Panc1 (cell line): ENCODE measurements around the gene CABP4.

Source experiments
- SIN3A ChIP-seq: IDR thresholded peaks from 2 replicates; pipeline ENCODE4 v1.6.1; 2012; ENCODE audit warnings: low read depth, mild to moderate bottlenecking, low read length, moderate library complexity, borderline replicate concordance; ENCODE audit not compliant: insufficient read depth
- TF ChIP-seq, protein P1 (sequence below): fragments of 450-650 bp; IDR thresholded peaks from 2 replicates; pipeline ENCODE4 v1.5.1; 2017; ENCODE audit warnings: mild to moderate bottlenecking
- TF ChIP-seq, protein P2 (sequence below), 2 experiments: IDR thresholded peaks; 2 replicates each; pipeline ENCODE4 v1.6.1; 2011 to 2012; ENCODE audit warnings: low read depth in 2 of 2, control low read depth in 1 of 2, low read length in 1 of 2, mild to moderate bottlenecking in 1 of 2, moderate library complexity in 1 of 2; ENCODE audit not compliant: insufficient read depth in 1 of 2

DNA sequence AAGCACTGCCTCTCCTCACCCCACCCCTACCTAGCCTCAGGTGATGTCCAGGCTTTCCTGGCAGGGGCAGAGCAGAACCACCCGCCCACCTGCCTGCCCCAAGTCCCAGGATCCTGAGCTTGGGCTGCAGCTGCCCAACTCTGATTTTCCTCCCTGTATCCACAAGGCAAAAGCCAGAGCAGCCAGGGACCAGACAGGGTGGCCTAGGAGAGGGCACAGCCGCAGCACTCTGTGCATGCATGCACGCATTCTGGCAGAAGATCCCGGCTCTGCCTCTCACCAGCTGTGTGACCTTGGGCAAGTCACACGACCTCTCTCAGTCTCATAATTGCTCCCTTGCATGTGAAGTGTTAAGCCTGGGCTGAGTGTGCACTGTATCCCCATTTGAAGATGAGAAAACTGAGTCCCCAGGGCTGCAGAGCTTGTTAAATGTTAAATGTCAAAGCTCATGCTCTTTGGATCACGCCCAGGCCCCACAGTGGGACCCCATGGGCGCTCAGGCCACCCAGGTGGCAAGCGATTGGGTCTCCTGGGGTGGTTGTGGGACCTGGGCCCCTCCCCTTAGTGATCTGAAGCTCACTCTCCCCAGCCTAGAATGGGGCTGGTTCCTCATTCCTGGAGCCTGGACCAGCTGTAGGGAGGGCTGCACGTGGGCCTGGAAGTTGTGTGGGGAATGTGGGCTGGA is 42.5 kb upstream of the CABP4 start:
- TF ChIP-seq, protein P1, sequence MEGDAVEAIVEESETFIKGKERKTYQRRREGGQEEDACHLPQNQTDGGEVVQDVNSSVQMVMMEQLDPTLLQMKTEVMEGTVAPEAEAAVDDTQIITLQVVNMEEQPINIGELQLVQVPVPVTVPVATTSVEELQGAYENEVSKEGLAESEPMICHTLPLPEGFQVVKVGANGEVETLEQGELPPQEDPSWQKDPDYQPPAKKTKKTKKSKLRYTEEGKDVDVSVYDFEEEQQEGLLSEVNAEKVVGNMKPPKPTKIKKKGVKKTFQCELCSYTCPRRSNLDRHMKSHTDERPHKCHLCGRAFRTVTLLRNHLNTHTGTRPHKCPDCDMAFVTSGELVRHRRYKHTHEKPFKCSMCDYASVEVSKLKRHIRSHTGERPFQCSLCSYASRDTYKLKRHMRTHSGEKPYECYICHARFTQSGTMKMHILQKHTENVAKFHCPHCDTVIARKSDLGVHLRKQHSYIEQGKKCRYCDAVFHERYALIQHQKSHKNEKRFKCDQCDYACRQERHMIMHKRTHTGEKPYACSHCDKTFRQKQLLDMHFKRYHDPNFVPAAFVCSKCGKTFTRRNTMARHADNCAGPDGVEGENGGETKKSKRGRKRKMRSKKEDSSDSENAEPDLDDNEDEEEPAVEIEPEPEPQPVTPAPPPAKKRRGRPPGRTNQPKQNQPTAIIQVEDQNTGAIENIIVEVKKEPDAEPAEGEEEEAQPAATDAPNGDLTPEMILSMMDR, result no peak
- TF ChIP-seq, protein P2, sequence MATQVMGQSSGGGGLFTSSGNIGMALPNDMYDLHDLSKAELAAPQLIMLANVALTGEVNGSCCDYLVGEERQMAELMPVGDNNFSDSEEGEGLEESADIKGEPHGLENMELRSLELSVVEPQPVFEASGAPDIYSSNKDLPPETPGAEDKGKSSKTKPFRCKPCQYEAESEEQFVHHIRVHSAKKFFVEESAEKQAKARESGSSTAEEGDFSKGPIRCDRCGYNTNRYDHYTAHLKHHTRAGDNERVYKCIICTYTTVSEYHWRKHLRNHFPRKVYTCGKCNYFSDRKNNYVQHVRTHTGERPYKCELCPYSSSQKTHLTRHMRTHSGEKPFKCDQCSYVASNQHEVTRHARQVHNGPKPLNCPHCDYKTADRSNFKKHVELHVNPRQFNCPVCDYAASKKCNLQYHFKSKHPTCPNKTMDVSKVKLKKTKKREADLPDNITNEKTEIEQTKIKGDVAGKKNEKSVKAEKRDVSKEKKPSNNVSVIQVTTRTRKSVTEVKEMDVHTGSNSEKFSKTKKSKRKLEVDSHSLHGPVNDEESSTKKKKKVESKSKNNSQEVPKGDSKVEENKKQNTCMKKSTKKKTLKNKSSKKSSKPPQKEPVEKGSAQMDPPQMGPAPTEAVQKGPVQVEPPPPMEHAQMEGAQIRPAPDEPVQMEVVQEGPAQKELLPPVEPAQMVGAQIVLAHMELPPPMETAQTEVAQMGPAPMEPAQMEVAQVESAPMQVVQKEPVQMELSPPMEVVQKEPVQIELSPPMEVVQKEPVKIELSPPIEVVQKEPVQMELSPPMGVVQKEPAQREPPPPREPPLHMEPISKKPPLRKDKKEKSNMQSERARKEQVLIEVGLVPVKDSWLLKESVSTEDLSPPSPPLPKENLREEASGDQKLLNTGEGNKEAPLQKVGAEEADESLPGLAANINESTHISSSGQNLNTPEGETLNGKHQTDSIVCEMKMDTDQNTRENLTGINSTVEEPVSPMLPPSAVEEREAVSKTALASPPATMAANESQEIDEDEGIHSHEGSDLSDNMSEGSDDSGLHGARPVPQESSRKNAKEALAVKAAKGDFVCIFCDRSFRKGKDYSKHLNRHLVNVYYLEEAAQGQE (IDR thresholded peaks at IDR 0.05; ENCODE audit: insufficient read depth in 1 of 2, low read depth in 2 of 2, low read length in 1 of 2), result no peak
- TF ChIP-seq SIN3A, result no peak
